GM03348 (cell line): ENCODE measurements around the gene COG2.
"Not testable (repeated sequence)": the region's sequence is repeated elsewhere in the genome, so short reads cannot be mapped to it uniquely, and the experiment has no call there.

Source experiments
- DNase-seq: peaks from one replicate; pipeline ENCODE4 v3.0.0; 2012; ENCODE audit warnings: low spot score

COG2 gene

GRCh38 chr1:230715510-230715909 lies 73.2 kb downstream of the COG2 start:
- no peak for DNase-seq

- not testable (repeated sequence) for DNase-seq
Measured at GRCh38 chr1:230716453-230716852, 74.2 kb downstream of the COG2 start.

GRCh38 chr1:230717251-230717650 lies 75.0 kb downstream of the COG2 start:
- no peak for DNase-seq

- DNase-seq: not testable (repeated sequence)
Measured at GRCh38 chr1:230721849-230722522, 79.7 kb downstream of the COG2 start.

GRCh38 chr1:230725256-230726012 lies 83.2 kb downstream of the COG2 start:
- DNase-seq: no peak

GRCh38 chr1:230728710-230729392 lies 86.6 kb downstream of the COG2 start:
- no peak for DNase-seq

- no peak for DNase-seq
Measured at GRCh38 chr1:230730977-230731376, 88.7 kb downstream of the COG2 start.

- no peak for DNase-seq
Measured at GRCh38 chr1:230735447-230735846, 93.2 kb downstream of the COG2 start.

- no peak for DNase-seq
Measured at GRCh38 chr1:230737622-230738262, 95.5 kb downstream of the COG2 start.

- no peak for DNase-seq
Measured at GRCh38 chr1:230739564-230740290, 97.4 kb downstream of the COG2 start.
